Endodermal cell (in vitro differentiated cells): ENCODE data around the gene SLC17A9. TPM values are rescaled to one million over a fixed set of nuclear protein-coding genes. Genes with fewer than 3 reads are reported as not detected.

ENCODE experiments used
- DNase-seq: peaks from one replicate; pipeline ENCODE4 v3.0.0-alpha.2; 2017
- H3K27ac ChIP-seq: 2 replicates; pipeline ENCODE4 v1.5.1; 2013; ENCODE audit warnings: mild to moderate bottlenecking, low read depth, low read length, moderate library complexity
- H3K27me3 ChIP-seq: 2 replicates; pipeline ENCODE4 v1.6.1; 2013; ENCODE audit warnings: mild to moderate bottlenecking, low read length, moderate library complexity; ENCODE audit not compliant: insufficient read depth, control insufficient read depth, poor library complexity, severe bottlenecking
- H3K36me3 ChIP-seq: 2 replicates; pipeline ENCODE4 v1.7.0; 2013; ENCODE audit warnings: mild to moderate bottlenecking, low read length, moderate library complexity; ENCODE audit not compliant: control insufficient read depth, insufficient read depth
- H3K4me1 ChIP-seq: one replicate; pipeline ENCODE4 v1.7.0; 2013; ENCODE audit warnings: low read length; ENCODE audit not compliant: control insufficient read depth, insufficient read depth
- H3K4me3 ChIP-seq: 2 replicates; pipeline ENCODE4 v1.5.1; 2013; ENCODE audit warnings: mild to moderate bottlenecking, low read length, moderate library complexity
- H3K9ac ChIP-seq: 2 replicates; pipeline ENCODE4 v1.6.1; 2013; ENCODE audit warnings: mild to moderate bottlenecking, low read length, moderate library complexity; ENCODE audit not compliant: poor library complexity, severe bottlenecking; ENCODE audit errors: extremely low read depth
- H3K9me3 ChIP-seq: 2 replicates; pipeline ENCODE4 v1.6.1; 2013; ENCODE audit warnings: mild to moderate bottlenecking, low read length, moderate library complexity; ENCODE audit not compliant: control insufficient read depth
- H3K27ac Mint-ChIP-seq: 2 replicates; pipeline ENCODE4 v1.8.0; 2020; ENCODE audit warnings: mixed read lengths
- H3K27me3 Mint-ChIP-seq: 2 replicates; pipeline ENCODE4 v1.8.0; 2021; ENCODE audit warnings: mild to moderate bottlenecking, mixed read lengths; ENCODE audit not compliant: insufficient read depth
- H3K36me3 Mint-ChIP-seq: 2 replicates; pipeline ENCODE4 v1.8.0; 2020; ENCODE audit warnings: low read depth, mixed read lengths
- H3K4me1 Mint-ChIP-seq: 2 replicates; pipeline ENCODE4 v1.8.0; 2020; ENCODE audit warnings: mixed read lengths
- H3K4me3 Mint-ChIP-seq: 2 replicates; pipeline ENCODE4 v1.8.0; 2020; ENCODE audit warnings: mild to moderate bottlenecking, moderate library complexity, mixed read lengths
- H3K9me3 Mint-ChIP-seq: 2 replicates; pipeline ENCODE4 v1.8.0; 2020; ENCODE audit warnings: mild to moderate bottlenecking, mixed read lengths
- CTCF ChIP-seq: fragments of 200-600 bp; sonication (generic); conservative IDR thresholded peaks from 2 replicates; pipeline ENCODE4 v1.5.0; 2021; ENCODE audit warnings: antibody characterized with exemption, mild to moderate bottlenecking
- WGBS, 2 experiments: methylation state at CpG; one replicate each; pipeline versions ENCODE4 v1.1.5 to v1.1.7; 2013; ENCODE audit warnings: missing lambda C conversion rate in 2 of 2, mixed read lengths in 1 of 2; ENCODE audit not compliant: insufficient coverage in 1 of 2, insufficient read length in 1 of 2; 5-methylcytosine and 5-hydroxymethylcytosine counted together
- total RNA-seq, 2 donors: library from RNA; stranded (reverse); fragmentation: NEBNext Ultra II Directional in 1 of 2; extraction: Animal tissue kit (Norgen Biotek cat#: 25700) in 1 of 2; gene quantifications; 2 replicates in 1 of 2; 3 replicates in 1 of 2; pipeline ENCODE4 v1.2.1, GENCODE V29; 2021

SLC17A9 gene
- total RNA-seq, 2 donors from 2014 or later, result 8.9 to 10.2 TPM

- Histone ChIP-seq H3K9me3 (peaks cover 19% of the 10 kb centered on the region), H3K27ac (no peak overlapping the region), H3K9ac (no peak overlapping the region), H3K27me3 (peaks cover 32% of the 10 kb centered on the region), H3K36me3 (no peaks in the 10 kb centered on the region), H3K4me3 (no peak overlapping the region), H3K4me1 (no peaks in the 10 kb centered on the region)
- peaks cover 5% of the 10 kb centered on the region for H3K36me3 Mint-ChIP-seq
- H3K27ac Mint-ChIP-seq, result no peak overlapping the region
- WGBS, 2 experiments, result 89 to 91% methylated on average over 14 to 22 of the region's 22 CpGs
- H3K4me3 Mint-ChIP-seq, result no peak overlapping the region
- H3K9me3 Mint-ChIP-seq, result peaks cover 28% of the 10 kb centered on the region
- DNase-seq, result no peak
- no peak for TF ChIP-seq CTCF
- no peaks in the 10 kb centered on the region for H3K4me1 Mint-ChIP-seq
- H3K27me3 Mint-ChIP-seq, result peaks cover 28% of the 10 kb centered on the region
Observed at GRCh38 chr20:63017076-63017825, 64.7 kb downstream of the SLC17A9 start.

- no peak for DNase-seq
- Histone ChIP-seq H3K4me1 (no peaks in the 10 kb centered on the region), H3K9ac (no peak overlapping the region), H3K9me3 (peaks cover 14% of the 10 kb centered on the region), H3K27me3 (peaks cover 26% of the 10 kb centered on the region), H3K27ac (no peak overlapping the region), H3K36me3 (no peaks in the 10 kb centered on the region), H3K4me3 (no peak overlapping the region)
- H3K4me3 Mint-ChIP-seq, result no peak overlapping the region
- peaks cover 5% of the 10 kb centered on the region for H3K36me3 Mint-ChIP-seq
- H3K9me3 Mint-ChIP-seq, result peaks cover 22% of the 10 kb centered on the region
- H3K27ac Mint-ChIP-seq, result no peak overlapping the region
- peaks cover 22% of the 10 kb centered on the region for H3K27me3 Mint-ChIP-seq
- H3K4me1 Mint-ChIP-seq, result no peaks in the 10 kb centered on the region
- 91 to 95% methylated on average over 20 to 25 of the region's 25 CpGs for WGBS, 2 experiments
- TF ChIP-seq CTCF, result no peak
Observed at GRCh38 chr20:63017826-63018411, 65.4 kb downstream of the SLC17A9 start.

Other genes starting within 250 kb of the SLC17A9 start
- under 1 TPM; 0.11 to 0.62 TPM for gene NTSR1, start 243.9 kb upstream of the SLC17A9 start, total RNA-seq
- gene MRGBP, start 156.2 kb upstream of the SLC17A9 start, total RNA-seq, result 10 to 100 TPM; 14.3 to 18.7 TPM
- gene OGFR, start 147.9 kb upstream of the SLC17A9 start, total RNA-seq, result 10 to 100 TPM; 28.1 to 28.5 TPM
- gene COL9A3, start 135.7 kb upstream of the SLC17A9 start, total RNA-seq, result 100 to 1,000 TPM in 1 of 2 donors, 10 to 100 TPM in 1; 48.9 to 133 TPM
- gene TCFL5, start 90.9 kb upstream of the SLC17A9 start, total RNA-seq, result 10 to 100 TPM; 15.8 to 17.4 TPM
- gene DIDO1, start 26.2 kb upstream of the SLC17A9 start, total RNA-seq, result 10 to 100 TPM; 53.5 to 68.3 TPM
- gene GID8, start 14.6 kb upstream of the SLC17A9 start, total RNA-seq, result 10 to 100 TPM; 51.5 to 52.1 TPM
- not detected for gene BHLHE23, start 54.3 kb downstream of the SLC17A9 start, total RNA-seq